ENCODE results near the gene DNAAF2.

The DNAAF2 gene

GRCh38 chr14:49583629-49584028, 51.4 kb downstream of the DNAAF2 start:
- DNase-seq = no peak

- DNase-seq = no peak
Measured at GRCh38 chr14:49582113-49582977, 52.7 kb downstream of the DNAAF2 start.

- peak; percentile 58 for DNase-seq
Measured at GRCh38 chr14:49581209-49582112, 53.6 kb downstream of the DNAAF2 start.

GRCh38 chr14:49579841-49580240, 55.2 kb downstream of the DNAAF2 start:
- DNase-seq = no peak

- no peak for DNase-seq
Measured at GRCh38 chr14:49578141-49578540, 56.9 kb downstream of the DNAAF2 start.
